GM23338 (cell line): ENCODE data around the gene CRYL1. TPM values are rescaled to one million over a fixed set of nuclear protein-coding genes. Genes with fewer than 3 reads are reported as not detected.

Experiments used
- ATAC-seq: fragments of 200-7000 bp; cut with Tn5 transposase; 3 replicates; pipeline ENCODE4 v1.9.1; 2020
- DNase-seq: peaks from one replicate; pipeline ENCODE4 v3.0.0-alpha.2; 2015; ENCODE audit warnings: low spot score
- H2AFZ ChIP-seq: fragments of 200-600 bp; sonication (generic); 2 replicates; pipeline ENCODE4 v1.8.0; 2016; ENCODE audit warnings: antibody characterized with exemption, mild to moderate bottlenecking, moderate library complexity
- H3F3A ChIP-seq: fragments of 200-600 bp; sonication (generic); replicated peaks from 2 replicates; pipeline ENCODE4 v1.8.0; 2017; ENCODE audit warnings: antibody characterized with exemption, mixed run types, low read depth
- H3K27ac ChIP-seq: fragments of 200-600 bp; sonication (generic); 2 replicates; pipeline ENCODE4 v1.6.1; 2016; ENCODE audit warnings: low read depth
- H3K27me3 ChIP-seq: fragments of 200-600 bp; sonication (generic); 2 replicates; pipeline ENCODE4 v1.8.0; 2016; ENCODE audit warnings: mild to moderate bottlenecking, mixed run types, moderate library complexity; ENCODE audit not compliant: insufficient read depth
- H3K36me3 ChIP-seq: fragments of 200-600 bp; sonication (generic); 2 replicates; pipeline ENCODE4 v1.8.0; 2016; ENCODE audit warnings: mild to moderate bottlenecking; ENCODE audit not compliant: insufficient read depth
- H3K4me1 ChIP-seq: fragments of 200-600 bp; sonication (generic); 2 replicates; pipeline ENCODE4 v1.8.0; 2016; ENCODE audit warnings: mild to moderate bottlenecking, moderate library complexity; ENCODE audit not compliant: insufficient read depth
- H3K4me2 ChIP-seq: fragments of 200-600 bp; sonication (generic); 2 replicates; pipeline ENCODE4 v1.7.1; 2017; ENCODE audit warnings: mixed run types
- H3K4me3 ChIP-seq: fragments of 200-600 bp; sonication (generic); 2 replicates; pipeline ENCODE4 v1.6.1; 2016; ENCODE audit warnings: mixed run types
- H3K79me2 ChIP-seq: fragments of 200-600 bp; sonication (generic); replicated peaks from 2 replicates; pipeline ENCODE4 v1.8.0; 2017; ENCODE audit warnings: mild to moderate bottlenecking; ENCODE audit not compliant: insufficient read depth
- H3K9me2 ChIP-seq: fragments of 200-600 bp; sonication (generic); 2 replicates; pipeline ENCODE4 v1.8.0; 2017; ENCODE audit not compliant: insufficient read depth
- H4K20me1 ChIP-seq: fragments of 200-600 bp; sonication (generic); replicated peaks from 2 replicates; pipeline ENCODE4 v1.8.0; 2017; ENCODE audit warnings: mild to moderate bottlenecking; ENCODE audit not compliant: insufficient read depth
- H3K27ac Mint-ChIP-seq: 2 replicates; pipeline ENCODE4 v1.8.0; 2020; ENCODE audit warnings: inconsistent platforms, mild to moderate bottlenecking, moderate library complexity, mixed read lengths
- H3K27me3 Mint-ChIP-seq: 3 replicates; pipeline ENCODE4 v1.8.0; 2022; ENCODE audit warnings: low read depth, mild to moderate bottlenecking, moderate library complexity, mixed read lengths, inconsistent platforms; ENCODE audit not compliant: insufficient read depth, poor library complexity
- H3K36me3 Mint-ChIP-seq: 3 replicates; pipeline ENCODE4 v1.8.0; 2021; ENCODE audit warnings: low read depth, mild to moderate bottlenecking, inconsistent platforms, moderate library complexity, mixed read lengths
- H3K4me1 Mint-ChIP-seq: 3 replicates; pipeline ENCODE4 v1.8.0; 2020; ENCODE audit warnings: mild to moderate bottlenecking, inconsistent platforms, mixed read lengths
- H3K4me3 Mint-ChIP-seq: 3 replicates; pipeline ENCODE4 v1.8.0; 2021; ENCODE audit warnings: moderate library complexity, mild to moderate bottlenecking, inconsistent platforms, mixed read lengths
- H3K9me3 Mint-ChIP-seq: 3 replicates; pipeline ENCODE4 v1.8.0; 2020; ENCODE audit warnings: moderate library complexity, mild to moderate bottlenecking, inconsistent platforms, mixed read lengths
- CREB1 ChIP-seq: fragments of 250-450 bp; sonication (Bioruptor Pico); IDR thresholded peaks from 2 replicates; pipeline ENCODE4 v1.5.0; 2020; ENCODE audit warnings: low read depth, mild to moderate bottlenecking, moderate library complexity
- CTCF ChIP-seq, 2 experiments: fragments of 200-600 bp in 1 of 2; sonication (generic) in 1 of 2; conservative IDR thresholded peaks; 2 replicates each; pipeline versions ENCODE4 v1.5.1 to v1.6.1; 2016 to 2017; ENCODE audit warnings: antibody characterized with exemption in 2 of 2, low read depth in 2 of 2, mild to moderate bottlenecking in 2 of 2, moderate library complexity in 1 of 2
- ETS1 ChIP-seq: IDR thresholded peaks from 2 replicates; pipeline ENCODE4 v1.6.1; 2016; ENCODE audit warnings: antibody characterized with exemption
- EZH2phosphoT487 ChIP-seq: fragments of 200-600 bp; sonication (generic); IDR thresholded peaks from one replicate; pipeline ENCODE4 v1.8.1; 2018; ENCODE audit warnings: antibody characterized with exemption; ENCODE audit not compliant: unreplicated experiment
- JUNB ChIP-seq: IDR thresholded peaks from one replicate; pipeline ENCODE4 v1.6.1; 2016; ENCODE audit warnings: antibody characterized with exemption; ENCODE audit not compliant: unreplicated experiment
- NANOG ChIP-seq: IDR thresholded peaks from 2 replicates; pipeline ENCODE4 v1.6.1; 2016; ENCODE audit warnings: antibody characterized with exemption, borderline replicate concordance
- ZNF331 ChIP-seq: fragments of 250-450 bp; sonication (Bioruptor Pico); IDR thresholded peaks from 2 replicates; pipeline ENCODE4 v1.5.0; 2020; ENCODE audit warnings: low read depth, mild to moderate bottlenecking, moderate library complexity
- polyA plus RNA-seq: library from polyadenylated mRNA; unstranded; fragments of >200 nt; fragmentation: Nextera tagmentation; extraction: Ambion mirVana; gene quantifications from 2 replicates; pipeline ENCODE4 v1.2.1, GENCODE V29; 2016
- total RNA-seq: library from RNA; depleted of rRNA; stranded (reverse); fragments of >200 nt; shearing (Covaris generic); gene quantifications from 2 replicates; pipeline ENCODE4 v1.2.3, GENCODE V29; 2014

The CRYL1 gene
- total and polyA plus RNA-seq, 2 experiments from 2014 or later: 2.2 to 2.6 TPM

GRCh38 chr13:20378721-20379120 is 146.9 kb downstream of the CRYL1 start:
- H3K4me1 ChIP-seq: no peaks in the 10 kb centered on the region
- H3K9me3 Mint-ChIP-seq: no peaks in the 10 kb centered on the region
- H2AFZ ChIP-seq: peak overlapping the region; percentile 32; the same call in 1 of the 2 replicates
- TF ChIP-seq JUNB (no peak), ETS1 (no peak), CTCF (conservative IDR thresholded peaks at IDR 0.05; ENCODE audit: low read depth in 2 of 2) (no peak), CREB1 (CRISPR knock-in tag) (no peak), NANOG (no peak)
- H3K79me2 ChIP-seq: no peaks in the 10 kb centered on the region
- H3K4me1 Mint-ChIP-seq: no peaks in the 10 kb centered on the region
- peaks cover 3% of the 10 kb centered on the region; the same call in 1 of the 2 replicates for H3K9me2 ChIP-seq
- no peaks in the 10 kb centered on the region for H3K27me3 ChIP-seq
- H3K27me3 Mint-ChIP-seq: peaks cover 4% of the 10 kb centered on the region
- H3K4me2 ChIP-seq: no peak overlapping the region
- H3K27ac ChIP-seq: no peak overlapping the region
- ATAC-seq: no peak
- H3K36me3 Mint-ChIP-seq: no peaks in the 10 kb centered on the region
- H3K4me3 ChIP-seq: no peak overlapping the region
- no peak overlapping the region for H3K27ac Mint-ChIP-seq
- no peak overlapping the region for H3K4me3 Mint-ChIP-seq
- H3K36me3 ChIP-seq: no peaks in the 10 kb centered on the region
- no peaks in the 10 kb centered on the region for H4K20me1 ChIP-seq
- no peaks in the 10 kb centered on the region for H3F3A ChIP-seq
- DNase-seq: no peak

- no peaks in the 10 kb centered on the region for H3K36me3 Mint-ChIP-seq
- no peaks in the 10 kb centered on the region for H3K9me3 Mint-ChIP-seq
- Histone ChIP-seq H2AFZ (no peak overlapping the region), H3K4me2 (no peak overlapping the region), H3K79me2 (no peaks in the 10 kb centered on the region), H3K4me1 (no peaks in the 10 kb centered on the region), H3K36me3 (no peaks in the 10 kb centered on the region), H3F3A (no peaks in the 10 kb centered on the region), H3K4me3 (no peak overlapping the region), H3K9me2 (peaks cover 3% of the 10 kb centered on the region; the same call in 1 of the 2 replicates), H3K27me3 (no peaks in the 10 kb centered on the region), H3K27ac (no peak overlapping the region), H4K20me1 (no peaks in the 10 kb centered on the region)
- ATAC-seq (no peak), DNase-seq (no peak)
- H3K4me3 Mint-ChIP-seq: no peak overlapping the region
- no peak overlapping the region for H3K27ac Mint-ChIP-seq
- TF ChIP-seq CREB1 (CRISPR knock-in tag): no peak
- TF ChIP-seq ZNF331 (CRISPR knock-in tag): no peak
- no peak for TF ChIP-seq EZH2phosphoT487
- TF ChIP-seq CTCF (conservative IDR thresholded peaks at IDR 0.05; ENCODE audit: low read depth in 2 of 2): no peak
- no peak for TF ChIP-seq JUNB
- no peak for TF ChIP-seq ETS1
- H3K4me1 Mint-ChIP-seq: no peaks in the 10 kb centered on the region
- no peaks in the 10 kb centered on the region for H3K27me3 Mint-ChIP-seq
These were observed 147.9 kb downstream of the CRYL1 start for GRCh38 chr13:20377720-20378119.
